C4-2B (cell line): ENCODE measurements around the gene MAP1A.

Experiments
- H3K27ac ChIP-seq: fragments of 450-650 bp; 2 replicates; pipeline ENCODE4 v1.5.1; 2017
- ZFX ChIP-seq: fragments of 450-650 bp; IDR thresholded peaks from 2 replicates; pipeline ENCODE4 v1.6.1; 2017
- TF ChIP-seq, protein P1 (sequence below): fragments of 450-650 bp; conservative IDR thresholded peaks from 2 replicates; pipeline ENCODE4 v1.5.1; 2017; ENCODE audit warnings: mild to moderate bottlenecking

The MAP1A gene

DNA sequence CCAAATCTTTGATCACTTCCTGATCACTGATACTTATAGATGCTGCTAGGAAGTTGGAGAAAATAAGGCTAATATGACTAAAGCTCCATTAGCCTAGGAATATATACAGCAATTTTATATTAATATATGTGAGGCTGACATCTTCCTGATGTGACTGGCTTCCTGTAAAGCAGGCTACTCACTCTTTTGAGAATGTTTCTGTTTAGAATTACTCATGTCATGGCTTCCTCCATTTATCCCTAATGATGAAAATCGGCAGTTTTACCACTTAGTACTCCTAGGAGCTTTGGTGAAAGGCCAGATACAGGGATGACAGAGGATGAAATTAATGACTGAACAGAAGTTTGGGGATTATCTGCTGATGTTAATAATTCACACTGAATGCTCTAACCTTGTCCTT is 3.9 kb upstream of the MAP1A start:
- H3K27ac ChIP-seq, result no peak overlapping the region
- no peak for TF ChIP-seq ZFX
- TF ChIP-seq, protein P1, sequence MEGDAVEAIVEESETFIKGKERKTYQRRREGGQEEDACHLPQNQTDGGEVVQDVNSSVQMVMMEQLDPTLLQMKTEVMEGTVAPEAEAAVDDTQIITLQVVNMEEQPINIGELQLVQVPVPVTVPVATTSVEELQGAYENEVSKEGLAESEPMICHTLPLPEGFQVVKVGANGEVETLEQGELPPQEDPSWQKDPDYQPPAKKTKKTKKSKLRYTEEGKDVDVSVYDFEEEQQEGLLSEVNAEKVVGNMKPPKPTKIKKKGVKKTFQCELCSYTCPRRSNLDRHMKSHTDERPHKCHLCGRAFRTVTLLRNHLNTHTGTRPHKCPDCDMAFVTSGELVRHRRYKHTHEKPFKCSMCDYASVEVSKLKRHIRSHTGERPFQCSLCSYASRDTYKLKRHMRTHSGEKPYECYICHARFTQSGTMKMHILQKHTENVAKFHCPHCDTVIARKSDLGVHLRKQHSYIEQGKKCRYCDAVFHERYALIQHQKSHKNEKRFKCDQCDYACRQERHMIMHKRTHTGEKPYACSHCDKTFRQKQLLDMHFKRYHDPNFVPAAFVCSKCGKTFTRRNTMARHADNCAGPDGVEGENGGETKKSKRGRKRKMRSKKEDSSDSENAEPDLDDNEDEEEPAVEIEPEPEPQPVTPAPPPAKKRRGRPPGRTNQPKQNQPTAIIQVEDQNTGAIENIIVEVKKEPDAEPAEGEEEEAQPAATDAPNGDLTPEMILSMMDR, result no peak

DNA sequence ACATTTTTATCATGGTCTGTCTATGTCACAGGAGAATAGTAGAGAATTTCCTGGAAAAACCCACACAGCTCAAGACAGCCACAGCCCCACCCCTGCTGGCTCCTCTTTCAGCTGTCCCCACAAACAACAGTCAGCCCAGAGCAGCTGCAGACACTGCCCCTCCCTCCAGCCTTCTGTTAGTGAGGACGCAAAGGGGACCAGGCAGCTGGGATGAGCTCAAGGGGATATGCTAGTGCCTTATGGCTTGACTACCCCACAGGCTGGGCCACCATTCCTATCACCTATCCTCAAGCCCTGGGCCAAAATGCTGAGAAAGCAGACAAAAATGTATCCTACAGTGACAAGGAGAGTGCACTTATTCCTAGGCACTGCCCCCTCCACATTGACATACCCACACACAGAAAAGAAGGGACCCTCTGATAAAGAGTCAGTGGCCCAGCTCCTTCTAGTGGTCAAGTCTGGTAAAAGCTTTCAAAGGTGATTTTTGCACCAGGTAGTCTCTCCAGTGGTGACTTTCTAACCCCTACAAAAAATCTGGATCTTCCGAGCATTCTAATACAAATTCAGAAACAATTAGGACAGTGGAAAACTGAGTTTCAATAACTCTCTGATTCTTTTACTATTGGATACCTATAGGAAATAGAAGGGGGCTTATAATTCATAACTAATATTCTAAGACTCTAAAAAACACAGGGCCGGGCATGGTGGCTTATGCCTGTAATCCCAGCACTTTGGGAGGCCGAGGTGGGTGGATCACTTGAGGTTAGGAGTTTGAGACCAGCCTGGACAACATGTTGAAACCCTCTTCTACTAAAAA is 3.0 kb upstream of the MAP1A start:
- TF ChIP-seq ZFX, result no peak
- TF ChIP-seq, protein P1, result peak; percentile 77
- H3K27ac ChIP-seq, result no peak overlapping the region

DNA sequence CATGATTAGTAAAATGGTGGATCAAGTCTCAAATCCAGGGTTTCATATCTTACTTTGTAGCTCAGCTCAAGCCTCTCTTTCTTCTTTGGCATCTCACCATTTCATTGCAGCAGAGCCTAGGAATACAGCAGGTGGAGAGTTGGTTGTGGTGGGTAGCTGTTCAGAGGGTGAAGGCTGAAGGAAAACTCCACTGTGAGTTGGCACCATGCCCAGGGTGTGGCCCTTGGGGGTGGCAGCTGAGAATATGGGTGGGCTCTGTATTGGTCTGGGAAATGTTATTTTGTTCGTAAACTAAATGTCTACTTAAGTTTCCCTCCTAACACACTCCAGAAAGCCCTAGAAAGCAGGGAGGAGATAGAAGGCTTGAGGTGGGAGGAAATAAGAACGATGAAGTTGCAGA is 1.7 kb upstream of the MAP1A start:
- no peak overlapping the region for H3K27ac ChIP-seq
- TF ChIP-seq, protein P1, result no peak
- no peak for TF ChIP-seq ZFX

DNA sequence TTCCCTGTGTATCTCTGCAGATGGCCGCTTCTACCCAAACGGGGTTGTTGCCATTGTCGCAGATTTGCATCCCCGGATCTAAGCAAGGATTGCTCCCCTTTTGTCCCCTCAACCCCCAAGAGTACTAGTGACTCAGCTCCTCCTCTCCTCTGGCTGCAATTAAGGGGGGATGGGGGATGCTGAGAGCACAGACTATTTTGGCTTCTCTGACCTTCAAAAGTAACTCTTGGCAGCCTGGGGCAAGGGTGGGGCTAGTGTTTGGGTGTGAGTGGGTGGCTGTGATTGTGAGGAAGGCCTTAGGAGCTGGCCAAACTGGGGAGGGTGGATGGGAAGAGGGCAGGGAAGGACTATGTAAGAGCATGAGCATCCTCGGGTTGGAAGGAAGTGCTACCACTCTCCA is 1.2 kb upstream of the MAP1A start:
- TF ChIP-seq, protein P1, result no peak
- no peak for TF ChIP-seq ZFX
- H3K27ac ChIP-seq, result no peak overlapping the region

DNA sequence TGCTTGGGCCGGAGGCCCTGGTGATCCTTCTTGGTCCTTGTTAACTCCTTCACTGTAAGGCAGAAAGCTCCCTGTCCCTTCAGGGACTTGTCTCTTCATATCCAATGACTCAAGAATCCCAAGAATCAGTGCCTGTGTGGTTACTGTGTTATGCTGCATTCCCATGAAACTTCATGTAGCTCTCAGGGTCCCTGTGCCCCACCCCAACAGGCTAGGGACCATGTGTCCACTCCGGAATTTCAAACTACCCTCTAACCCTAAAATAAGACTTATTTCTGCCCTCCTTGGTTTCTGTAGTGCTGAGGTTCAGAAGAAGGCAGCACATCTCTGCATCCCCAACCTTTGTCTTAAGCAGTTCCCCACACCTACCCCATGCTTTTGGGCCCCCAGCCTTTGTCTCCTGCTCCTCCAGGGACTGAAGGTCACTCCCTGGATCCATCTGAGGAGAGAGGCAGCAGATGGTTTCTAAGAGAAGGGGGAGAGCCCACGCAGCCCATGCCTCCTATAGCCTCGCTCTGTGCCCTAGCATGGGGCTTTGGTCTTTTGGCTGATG is 531 bp upstream of the MAP1A start:
- H3K27ac ChIP-seq, result no peak overlapping the region
- TF ChIP-seq, protein P1, result no peak
- TF ChIP-seq ZFX, result no peak

DNA sequence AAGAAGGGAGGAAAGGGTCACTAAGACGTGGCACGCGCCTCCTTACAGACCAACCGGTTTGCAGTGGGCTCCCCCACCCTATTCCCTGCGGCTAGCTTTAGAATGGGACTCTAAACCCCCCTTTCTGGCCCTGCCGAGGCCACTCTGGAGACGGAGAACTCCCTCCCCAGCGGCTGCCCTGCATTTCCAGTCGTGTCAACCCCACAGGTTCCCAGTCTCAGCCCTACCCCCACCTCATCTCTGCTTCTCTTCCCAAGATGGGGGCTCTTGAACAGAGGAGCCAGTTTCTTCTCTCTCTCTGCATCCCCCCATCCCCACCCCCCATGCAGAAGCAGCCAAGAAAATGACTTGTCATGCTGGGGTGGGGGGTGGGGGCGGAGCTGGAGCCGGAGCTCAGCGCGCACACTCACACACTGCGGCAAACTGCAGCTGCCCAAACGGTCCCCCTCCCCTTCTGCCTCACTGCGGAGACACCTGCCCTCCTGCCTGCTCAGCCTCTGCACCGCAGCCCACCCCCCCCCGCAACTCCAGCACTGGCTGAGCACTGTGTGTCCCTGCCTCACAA is 871 bp downstream of the MAP1A start:
- TF ChIP-seq, protein P1, result no peak
- no peak for TF ChIP-seq ZFX
- no peak overlapping the region for H3K27ac ChIP-seq

DNA sequence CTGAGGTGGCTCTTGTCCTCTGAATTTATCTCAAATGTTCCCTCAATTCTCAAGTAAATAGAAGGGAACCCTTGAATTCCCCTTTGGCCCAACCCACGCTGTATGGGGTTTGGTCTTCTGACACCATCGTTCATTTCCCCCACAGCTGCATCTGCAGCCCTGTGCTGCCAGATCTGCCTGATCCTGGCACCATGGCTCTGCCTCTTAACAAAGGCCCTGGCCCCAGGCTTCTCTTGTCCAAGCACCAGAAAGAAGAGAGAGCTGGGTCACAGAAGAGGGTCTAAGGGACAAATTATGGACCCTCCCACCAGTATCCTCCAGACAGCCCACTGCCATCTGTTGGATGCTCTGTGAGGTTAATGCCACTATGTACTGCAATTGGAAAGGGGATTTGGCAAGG is 1.8 kb downstream of the MAP1A start:
- H3K27ac ChIP-seq, result no peak overlapping the region
- TF ChIP-seq, protein P1, result no peak
- no peak for TF ChIP-seq ZFX
